HG03135 (cell line): ENCODE measurements around the gene PEPD.

ENCODE experiments used
- ATAC-seq: cut with Tn5 transposase; IDR thresholded peaks from one replicate; pipeline ENCODE4 v1.9.1; 2021; ENCODE audit warnings: mild to moderate bottlenecking, moderate library complexity; ENCODE audit not compliant: unreplicated experiment

The PEPD gene

GRCh38 chr19:33512580-33513137 is 8.9 kb downstream of the PEPD start:
- ATAC-seq, result no peak

DNA sequence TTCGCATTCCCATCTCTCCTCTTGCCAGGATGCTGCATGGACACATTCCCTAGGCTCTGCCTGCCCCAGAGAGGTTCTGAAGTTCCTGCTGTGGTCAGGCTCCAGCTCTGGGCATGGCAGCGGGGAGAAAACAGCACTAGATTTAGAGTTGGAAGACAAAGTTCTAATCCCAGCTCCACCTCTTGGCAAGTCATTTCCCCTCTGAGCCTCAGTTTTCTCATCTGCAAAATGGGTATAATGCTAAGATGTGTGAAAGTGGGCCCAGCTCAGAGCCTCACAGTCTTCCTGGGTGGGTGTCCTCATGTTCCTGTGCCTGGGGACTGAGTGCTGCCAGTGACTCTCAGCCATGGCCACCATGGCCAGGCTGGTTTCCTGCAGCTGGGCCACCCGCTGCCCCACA is 9.6 kb downstream of the PEPD start:
- ATAC-seq, result no peak

DNA sequence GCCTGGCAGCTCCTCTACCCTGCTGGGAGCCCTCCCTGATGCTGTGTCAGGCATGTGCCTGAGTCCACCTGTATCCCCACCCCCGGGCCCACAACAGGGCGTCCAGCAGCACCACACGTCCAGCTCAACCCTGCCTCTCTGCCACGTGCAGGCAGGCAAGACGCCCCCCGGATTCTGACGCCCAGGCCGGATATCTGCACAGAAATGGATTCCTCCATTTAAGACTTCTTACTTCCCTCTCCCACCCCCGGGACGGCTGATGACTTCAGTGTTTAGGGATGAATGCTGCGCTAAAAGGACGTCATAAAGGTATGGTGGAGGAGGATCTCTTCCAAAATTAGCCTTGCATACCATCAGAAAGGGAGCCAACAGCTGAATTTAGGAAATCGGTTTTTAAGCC is 10.2 kb downstream of the PEPD start:
- no peak for ATAC-seq

DNA sequence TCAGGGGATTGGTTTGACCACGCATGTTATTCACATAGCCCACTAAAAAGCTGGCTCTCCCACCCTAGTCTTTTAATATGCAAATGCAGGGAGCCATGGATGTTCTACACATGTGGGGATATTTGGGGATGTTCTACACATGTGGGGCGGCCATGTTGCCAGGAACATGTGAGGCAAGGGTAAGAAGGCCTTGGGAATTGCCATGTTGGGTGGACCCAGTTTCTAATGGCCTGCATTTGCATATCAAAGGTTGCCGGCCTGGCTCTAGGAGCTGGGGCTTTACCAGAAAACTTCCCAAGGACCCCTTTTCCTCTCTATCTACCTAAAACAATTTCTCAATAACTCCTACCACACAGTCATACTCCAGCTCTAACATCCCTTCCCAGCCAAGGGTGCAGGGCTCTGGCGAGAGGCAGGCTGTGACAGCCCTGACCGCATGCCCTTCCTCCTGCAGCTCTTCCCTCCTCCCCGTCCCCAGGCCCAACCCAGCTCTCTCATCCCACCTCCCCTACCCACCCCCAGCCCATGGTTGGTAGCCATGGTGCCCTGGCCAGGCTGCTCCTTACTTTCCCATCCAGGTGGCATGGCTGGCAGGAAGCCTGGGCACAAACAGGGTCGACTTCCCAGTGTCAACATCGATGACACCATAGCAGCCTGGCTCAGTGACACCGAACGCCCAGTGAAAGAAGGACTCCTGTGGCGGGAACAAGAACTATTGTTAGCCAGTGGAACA is 11.0 kb downstream of the PEPD start:
- no peak for ATAC-seq

- ATAC-seq, result no peak
These were observed 11.8 kb downstream of the PEPD start for GRCh38 chr19:33509774-33510173.

DNA sequence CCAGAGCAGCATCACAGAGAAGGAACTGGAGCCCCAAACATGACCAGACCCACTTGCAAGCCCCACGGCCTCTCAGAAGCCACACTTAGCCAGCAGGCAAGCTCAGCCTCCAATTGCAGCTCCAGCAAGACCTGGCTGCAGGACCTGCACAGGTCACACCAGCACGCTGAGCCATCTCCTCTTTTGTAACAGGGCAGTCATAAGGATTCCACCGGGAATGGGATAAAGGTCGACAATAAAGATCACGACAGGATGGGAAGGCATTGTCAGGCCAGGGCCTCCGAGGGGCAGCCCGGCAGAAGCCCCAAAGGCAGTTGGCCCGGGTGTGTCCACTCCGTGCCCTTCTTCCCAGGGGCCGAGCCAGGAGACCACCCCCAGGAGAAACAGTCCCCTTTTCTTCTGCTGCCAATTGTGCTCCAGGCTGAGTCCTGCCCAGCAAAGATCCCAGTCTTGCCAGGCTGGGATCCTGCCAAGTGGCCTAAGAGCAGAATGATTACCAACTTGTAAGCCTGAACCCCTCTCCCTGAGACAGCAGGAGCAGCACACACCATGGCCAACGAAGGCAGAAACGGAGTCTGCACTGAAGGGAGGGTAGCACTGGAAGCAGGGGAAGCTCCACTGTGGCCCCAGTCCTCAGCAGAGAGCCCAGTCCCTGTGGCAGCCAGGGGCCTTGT is 12.5 kb downstream of the PEPD start:
- ATAC-seq, result no peak

DNA sequence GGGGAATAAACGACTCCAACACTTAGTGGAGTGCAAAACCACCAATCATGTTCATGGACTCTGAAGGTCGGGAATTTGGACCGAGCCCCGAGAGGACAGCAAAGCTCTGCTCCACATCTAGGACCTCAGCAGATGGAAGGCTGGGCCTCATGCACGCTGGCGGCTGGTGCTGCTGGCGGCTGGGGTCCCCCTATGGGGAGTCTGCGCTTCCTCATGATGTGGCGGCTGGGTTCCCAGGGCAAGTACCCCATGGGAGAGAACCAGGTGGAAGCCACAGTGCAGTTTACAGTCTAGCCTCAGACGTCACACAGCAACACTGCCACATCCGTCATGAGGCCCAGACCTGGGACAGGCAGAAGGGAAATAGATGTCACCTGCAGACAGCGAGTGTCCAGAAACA is 13.2 kb downstream of the PEPD start:
- ATAC-seq, result no peak

DNA sequence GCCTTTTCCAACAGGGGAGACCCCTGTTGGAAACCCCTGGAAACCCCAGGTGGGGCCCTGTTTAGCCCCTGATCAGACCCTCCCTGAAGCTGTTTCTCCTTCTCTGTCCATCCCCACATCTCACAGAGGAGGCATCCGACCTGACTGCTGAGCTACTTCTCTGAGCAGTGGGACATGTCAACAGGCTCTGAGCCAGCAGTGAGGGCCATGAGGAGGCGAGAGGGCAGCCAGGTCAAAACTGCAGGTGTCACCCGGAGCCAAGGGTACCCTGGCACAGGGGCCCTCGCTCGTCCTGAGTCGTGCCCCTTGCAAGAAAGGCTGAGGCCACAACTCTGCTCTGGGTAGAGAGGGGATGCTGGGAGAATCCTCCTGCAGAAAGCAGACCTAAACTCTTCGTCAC is 13.6 kb downstream of the PEPD start:
- no peak for ATAC-seq

DNA sequence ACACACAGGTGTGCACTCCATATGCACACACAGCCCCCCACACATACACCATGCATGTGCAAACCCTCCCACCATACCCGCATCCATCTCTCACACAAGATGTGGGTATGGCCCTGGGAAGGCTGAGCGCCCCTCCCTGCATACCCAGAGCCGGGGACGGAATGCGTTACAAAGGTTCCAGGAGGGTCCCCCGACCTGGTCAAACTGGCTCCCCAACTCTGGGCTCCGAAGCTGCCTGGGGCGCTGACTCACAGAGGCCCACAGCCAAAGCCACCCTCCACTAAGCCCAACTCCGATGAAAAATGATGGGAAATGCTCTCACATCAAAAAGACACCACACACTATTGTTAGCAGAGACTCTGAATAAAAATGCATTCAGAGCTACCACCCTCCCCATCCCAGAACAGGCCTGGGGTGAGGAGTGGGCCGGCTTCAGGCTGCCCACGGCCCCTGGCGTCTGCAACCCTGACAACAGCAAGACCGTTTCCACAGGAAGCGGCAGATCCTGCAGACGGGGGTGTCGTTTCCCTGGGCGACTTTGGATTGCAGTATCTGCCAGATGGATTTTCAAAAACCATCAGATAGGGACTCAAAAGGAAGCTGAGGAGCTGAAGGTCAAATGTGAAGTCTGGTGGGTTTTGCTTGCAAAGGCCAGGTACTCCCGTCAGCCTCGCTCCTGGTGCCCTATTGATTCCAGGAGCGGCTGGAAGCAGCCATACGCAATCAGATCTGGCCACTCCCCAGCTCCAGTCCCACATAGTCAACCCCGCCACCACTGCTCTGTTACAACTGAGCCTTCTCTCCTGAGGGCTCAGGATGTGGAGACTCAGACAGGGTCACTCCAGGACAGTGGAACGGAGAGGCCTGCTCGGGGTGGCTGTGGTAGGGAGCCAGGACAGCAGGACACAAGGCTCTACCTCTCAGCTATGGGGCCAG is 14.3 kb downstream of the PEPD start:
- ATAC-seq, result no peak

- no peak for ATAC-seq
These were observed 15.1 kb downstream of the PEPD start for GRCh38 chr19:33506498-33506897.

DNA sequence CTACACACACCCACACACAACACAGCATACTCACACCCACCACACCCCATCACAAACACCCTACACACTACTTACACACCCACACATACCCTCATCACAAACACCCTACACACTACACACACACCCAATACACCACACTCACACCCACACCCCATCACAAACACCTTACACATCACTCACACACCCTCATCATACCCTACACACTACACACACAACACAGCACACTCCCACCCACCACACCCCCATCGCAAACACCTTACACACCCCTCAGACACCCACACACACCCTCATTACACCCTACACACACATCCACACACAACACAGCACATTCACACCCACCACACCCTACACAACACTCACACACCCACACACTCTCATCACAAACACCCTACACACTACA is 15.8 kb downstream of the PEPD start:
- no peak for ATAC-seq

- ATAC-seq, result no peak
These were observed 16.4 kb downstream of the PEPD start for GRCh38 chr19:33505148-33505547.

DNA sequence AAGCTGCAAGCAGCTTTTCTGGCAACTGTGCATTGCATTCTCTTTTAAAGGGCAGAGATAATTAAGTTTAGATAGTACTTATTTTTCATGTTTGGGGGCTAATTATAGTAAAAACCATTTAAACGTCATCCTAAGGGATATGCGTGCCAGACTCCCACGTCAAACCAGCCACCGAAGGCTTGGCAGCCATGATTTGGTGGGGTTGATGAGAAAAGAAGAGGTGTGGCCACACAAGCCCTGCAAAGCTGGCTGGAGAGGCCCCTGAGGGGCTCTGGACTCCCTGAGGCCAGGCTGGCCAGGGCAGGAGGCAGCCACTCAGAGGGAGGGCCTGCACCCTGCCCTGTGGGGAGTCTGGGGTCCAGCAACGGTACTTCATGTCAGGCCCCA is 17.5 kb downstream of the PEPD start:
- no peak for ATAC-seq

DNA sequence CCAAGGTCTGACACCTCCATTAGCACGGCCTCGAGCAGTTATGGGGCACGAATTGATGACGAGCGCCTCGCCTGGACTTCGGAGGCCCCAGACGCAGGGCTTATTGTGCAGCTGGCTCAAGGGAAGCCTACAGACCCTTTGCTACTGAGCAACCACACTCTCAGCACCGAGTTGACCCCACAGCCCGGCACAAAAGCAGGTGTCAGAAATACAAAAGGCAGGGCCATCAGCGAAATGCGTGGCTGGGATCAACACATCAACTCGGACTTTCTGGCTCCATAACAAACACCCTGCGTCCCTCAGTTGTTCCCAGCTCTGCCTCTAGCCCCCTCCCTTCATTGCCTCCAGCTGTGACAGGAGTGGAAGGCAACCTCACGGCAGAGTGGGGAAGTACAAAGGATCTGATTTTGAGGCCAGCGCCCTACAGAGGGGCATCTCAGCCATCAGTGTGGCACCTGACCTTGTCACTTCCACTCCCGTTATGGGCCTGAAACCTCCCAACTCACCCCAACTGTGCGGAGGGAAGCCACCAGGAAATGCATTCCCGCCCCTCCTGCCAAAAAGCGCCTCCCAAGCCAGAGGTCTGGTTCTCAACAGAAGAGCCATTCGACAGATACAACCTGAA is 18.0 kb downstream of the PEPD start:
- ATAC-seq, result no peak

DNA sequence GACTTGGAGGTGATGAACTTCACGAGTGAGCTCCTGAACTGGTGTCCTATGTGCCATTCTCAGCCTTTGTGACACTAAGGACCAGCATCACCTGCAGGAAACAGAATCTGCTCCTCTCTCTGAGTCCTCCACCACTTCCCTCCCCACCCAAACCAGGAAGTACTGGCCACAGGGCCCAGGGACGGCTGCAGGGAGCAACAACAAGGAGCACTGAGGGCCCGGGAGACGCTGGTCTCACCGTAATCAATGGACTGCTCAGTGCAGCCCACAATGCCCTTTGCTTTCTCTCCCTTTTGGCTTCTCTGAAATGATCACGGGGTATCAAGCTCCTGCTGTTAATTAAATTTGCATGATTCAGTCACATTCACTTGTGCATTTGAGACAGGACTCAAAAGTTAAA is 18.6 kb downstream of the PEPD start:
- no peak for ATAC-seq

- ATAC-seq, result no peak
These were observed 19.1 kb downstream of the PEPD start for GRCh38 chr19:33502521-33502920.

DNA sequence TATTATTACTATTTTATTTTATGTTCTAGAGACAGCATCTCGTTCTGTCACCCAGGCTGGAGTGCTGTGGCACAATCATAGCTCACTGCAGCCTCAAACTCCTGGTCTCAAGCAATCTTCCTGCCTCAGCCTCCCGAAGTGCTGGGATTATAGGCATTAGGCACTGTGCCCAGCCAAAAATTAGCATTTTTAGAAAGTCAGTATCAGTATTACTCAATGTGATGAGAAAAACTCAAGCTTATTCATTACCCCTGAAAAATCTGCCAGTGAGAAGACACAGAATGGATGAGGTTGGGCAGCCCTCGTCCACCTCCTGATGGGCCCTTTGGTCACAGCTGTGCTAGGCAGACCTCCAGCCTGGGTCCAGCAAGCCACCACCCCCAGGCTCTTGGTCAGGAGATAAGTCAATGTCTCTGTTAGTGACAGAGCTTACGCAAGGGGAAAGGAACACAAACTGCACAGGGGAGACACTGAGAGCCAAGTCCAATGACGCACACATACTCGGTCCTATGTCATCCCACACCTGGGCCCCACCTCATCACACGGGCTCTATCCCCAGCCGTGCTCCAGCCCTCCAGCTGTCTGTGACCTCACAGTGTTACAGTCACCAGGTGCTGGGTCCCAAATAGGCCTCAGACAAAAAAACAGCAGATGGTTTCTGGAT is 19.8 kb downstream of the PEPD start:
- ATAC-seq, result no peak

DNA sequence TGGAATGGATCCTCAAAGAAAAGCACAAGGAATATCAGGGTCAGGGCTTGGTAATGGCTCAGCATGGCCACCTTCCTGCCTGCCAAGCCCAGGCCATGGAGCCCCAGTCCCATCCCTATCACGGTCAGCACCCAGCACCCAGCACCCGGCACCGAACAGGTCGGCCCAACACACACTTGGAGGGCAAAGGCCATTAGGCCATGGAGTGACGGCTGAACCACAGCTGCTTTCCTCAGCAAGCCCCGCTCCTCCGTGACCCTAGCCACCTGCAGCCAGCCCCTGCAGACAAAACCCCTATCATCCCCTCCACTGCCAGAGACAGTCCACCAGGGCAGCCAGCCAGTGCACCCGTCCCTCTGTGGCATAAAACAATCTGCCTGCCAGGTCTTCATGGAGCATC is 20.6 kb downstream of the PEPD start:
- no peak for ATAC-seq

DNA sequence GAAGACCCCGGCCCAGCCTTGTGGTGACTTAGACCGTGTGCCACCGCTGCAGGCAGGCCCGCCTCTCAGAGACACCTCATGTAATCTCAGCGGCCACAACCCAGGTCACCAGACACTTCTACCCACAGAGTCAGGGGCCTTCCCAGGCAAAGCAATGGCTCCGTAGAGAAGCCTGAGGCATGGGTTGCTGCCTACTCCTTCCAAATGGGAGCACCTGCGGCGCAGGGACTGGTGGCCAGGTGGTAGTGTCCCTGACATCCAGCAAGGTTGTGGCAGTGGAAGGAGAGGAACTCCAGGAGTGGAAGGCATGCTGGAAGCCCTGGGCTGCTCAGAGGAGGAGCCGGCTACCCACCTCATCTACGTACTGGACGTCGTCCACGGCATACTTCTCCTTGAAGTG is 21.0 kb downstream of the PEPD start:
- ATAC-seq, result no peak
